RWPE2 (cell line): ENCODE data around the gene GBA2.
A peak's percentile ranks its signal among the peaks of the same experiment; 100 is the strongest.

Experiments
- ATAC-seq: fragments of 200-7000 bp; cut with Tn5 transposase; 3 replicates; pipeline ENCODE4 v1.9.1; 2021; ENCODE audit warnings: low read depth
- DNase-seq: peaks from one replicate; pipeline ENCODE4 v3.0.0-alpha.2; 2020; ENCODE audit warnings: low spot score
- H3K27ac ChIP-seq: fragments of 450-650 bp; 2 replicates; pipeline ENCODE4 v1.5.1; 2017; ENCODE audit warnings: mild to moderate bottlenecking; ENCODE audit not compliant: poor library complexity, severe bottlenecking
- H3K27me3 ChIP-seq: fragments of 250-450 bp; sonication (Bioruptor Pico); 2 replicates; pipeline ENCODE4 v1.5.1; 2021; ENCODE audit warnings: mild to moderate bottlenecking, moderate library complexity; ENCODE audit not compliant: insufficient read depth, poor library complexity, severe bottlenecking
- H3K36me3 ChIP-seq: fragments of 250-450 bp; sonication (Bioruptor Pico); 2 replicates; pipeline ENCODE4 v1.5.1; 2020; ENCODE audit warnings: low read depth, mild to moderate bottlenecking, moderate library complexity
- H3K4me1 ChIP-seq: fragments of 250-450 bp; sonication (Bioruptor Pico); 2 replicates; pipeline ENCODE4 v1.5.1; 2021; ENCODE audit warnings: mild to moderate bottlenecking, moderate library complexity; ENCODE audit not compliant: insufficient read depth, poor library complexity, severe bottlenecking
- H3K4me3 ChIP-seq: fragments of 250-450 bp; sonication (Bioruptor Pico); 2 replicates; pipeline ENCODE4 v1.5.1; 2021; ENCODE audit warnings: mild to moderate bottlenecking, moderate library complexity; ENCODE audit not compliant: severe bottlenecking
- H3K9me3 ChIP-seq: fragments of 250-450 bp; sonication (Bioruptor Pico); 2 replicates; pipeline ENCODE4 v1.5.1; 2021; ENCODE audit warnings: mild to moderate bottlenecking, moderate library complexity; ENCODE audit not compliant: severe bottlenecking
- CTCF ChIP-seq: fragments of 450-650 bp; IDR thresholded peaks from one replicate; pipeline ENCODE4 v1.5.1; 2017; ENCODE audit warnings: mild to moderate bottlenecking, moderate library complexity; ENCODE audit not compliant: poor library complexity, severe bottlenecking

Gene GBA2

GRCh38 chr9:35748858-35749514 lies at the start of gene GBA2, which contains the start of gene RGP1:
Gene GBA2, minus strand, starts transcription at chr9:35749228. Its CDS starts 524 bp downstream, at chr9:35748704.
Gene RGP1, plus strand, starts transcription at chr9:35749287. Its CDS starts 469 bp downstream, at chr9:35749756.
- Histone ChIP-seq H3K9me3 (no peaks in the 10 kb centered on the region), H3K4me3 (peak within 1 kb of the TSS; percentile 98), H3K27ac (peak within 1 kb of the TSS; percentile 77), H3K27me3 (no peaks in the 10 kb centered on the region), H3K36me3 (peaks cover 65% of the 10 kb centered on the region), H3K4me1 (peaks cover 7% of the 10 kb centered on the region)
- DNase-seq (no peak), ATAC-seq (peak; percentile 79)
- no peak for TF ChIP-seq CTCF

GRCh38 chr9:35797311-35798109 lies 48.5 kb upstream of the GBA2 start:
- TF ChIP-seq CTCF = no peak
- ATAC-seq (no peak), DNase-seq (no peak)
- H3K36me3 ChIP-seq = no peaks in the 10 kb centered on the region
- H3K27ac ChIP-seq = peak overlapping the region; percentile 47
- peaks cover 12% of the 10 kb centered on the region for H3K4me1 ChIP-seq
- no peak overlapping the region for H3K4me3 ChIP-seq
- no peaks in the 10 kb centered on the region for H3K27me3 ChIP-seq
- H3K9me3 ChIP-seq = no peaks in the 10 kb centered on the region

GRCh38 chr9:35795695-35796094 lies 46.7 kb upstream of the GBA2 start:
- peak overlapping the region; percentile 29 for H3K27ac ChIP-seq
- H3K4me3 ChIP-seq = no peak overlapping the region
- ATAC-seq = peak; percentile 71
- peaks cover 12% of the 10 kb centered on the region for H3K4me1 ChIP-seq
- TF ChIP-seq CTCF = no peak
- H3K27me3 ChIP-seq = no peaks in the 10 kb centered on the region
- H3K9me3 ChIP-seq = no peaks in the 10 kb centered on the region
- no peaks in the 10 kb centered on the region for H3K36me3 ChIP-seq
- no peak for DNase-seq

GRCh38 chr9:35793461-35793860 lies 44.4 kb upstream of the GBA2 start:
- TF ChIP-seq CTCF = no peak
- ATAC-seq (no peak), DNase-seq (no peak)
- no peaks in the 10 kb centered on the region for H3K27me3 ChIP-seq
- no peak overlapping the region for H3K4me3 ChIP-seq
- peaks cover 8% of the 10 kb centered on the region for H3K4me1 ChIP-seq
- H3K27ac ChIP-seq = no peak overlapping the region
- H3K9me3 ChIP-seq = no peaks in the 10 kb centered on the region
- H3K36me3 ChIP-seq = no peaks in the 10 kb centered on the region

- H3K4me3 ChIP-seq = no peak overlapping the region
- ATAC-seq = no peak
Measured at GRCh38 chr9:35792826-35793225, 43.8 kb upstream of the GBA2 start.

More at GRCh38 chr9:35792826-35793225, 43.8 kb upstream of the GBA2 start:
- H3K27ac ChIP-seq = no peak overlapping the region
- peaks cover 5% of the 10 kb centered on the region for H3K4me1 ChIP-seq
- no peak for TF ChIP-seq CTCF
- no peaks in the 10 kb centered on the region for H3K9me3 ChIP-seq
- no peak for DNase-seq
- H3K27me3 ChIP-seq = no peaks in the 10 kb centered on the region
- no peaks in the 10 kb centered on the region for H3K36me3 ChIP-seq
